Right forelimb (tissue), 1 donor: ENCODE measurements around the gene SLC25A13.
A peak's percentile ranks its signal among the peaks of the same experiment; 100 is the strongest.
"Not testable (repeated sequence)": the region's sequence is repeated elsewhere in the genome, so short reads cannot be mapped to it uniquely, and the experiment has no call there.

Experiments used
- DNase-seq: peaks from one replicate; pipeline ENCODE4 v3.0.0-alpha.2; 2018

Gene SLC25A13

GRCh38 chr7:96200740-96201139, 121.2 kb downstream of the SLC25A13 start:
- DNase-seq, result no peak

GRCh38 chr7:96199421-96199820, 122.5 kb downstream of the SLC25A13 start:
- no peak for DNase-seq

GRCh38 chr7:96198047-96198636, 123.8 kb downstream of the SLC25A13 start:
- DNase-seq, result no peak

- no peak for DNase-seq
These were observed 125.2 kb downstream of the SLC25A13 start for GRCh38 chr7:96196676-96197075.

- DNase-seq, result no peak
These were observed 132.6 kb downstream of the SLC25A13 start for GRCh38 chr7:96189129-96189820.

GRCh38 chr7:96188591-96188991, 133.3 kb downstream of the SLC25A13 start:
- no peak for DNase-seq

GRCh38 chr7:96188174-96188581, 133.7 kb downstream of the SLC25A13 start:
- DNase-seq, result peak; percentile 58

- no peak for DNase-seq
These were observed 134.2 kb downstream of the SLC25A13 start for GRCh38 chr7:96187735-96188134.

GRCh38 chr7:96184783-96185182, 137.1 kb downstream of the SLC25A13 start:
- no peak for DNase-seq

GRCh38 chr7:96183163-96183670, 138.7 kb downstream of the SLC25A13 start:
- no peak for DNase-seq

- no peak for DNase-seq
These were observed 139.3 kb downstream of the SLC25A13 start for GRCh38 chr7:96182424-96183158.

GRCh38 chr7:96181174-96181573, 140.7 kb downstream of the SLC25A13 start:
- no peak for DNase-seq

- no peak for DNase-seq
These were observed 142.1 kb downstream of the SLC25A13 start for GRCh38 chr7:96179837-96180236.

- DNase-seq, result no peak
These were observed 142.6 kb downstream of the SLC25A13 start for GRCh38 chr7:96179341-96179740.

- DNase-seq, result no peak
These were observed 143.3 kb downstream of the SLC25A13 start for GRCh38 chr7:96178581-96178980.

GRCh38 chr7:96177353-96177752, 144.5 kb downstream of the SLC25A13 start:
- no peak for DNase-seq

- DNase-seq, result no peak
These were observed 147.1 kb downstream of the SLC25A13 start for GRCh38 chr7:96174812-96175211.

- DNase-seq, result no peak
These were observed 148.1 kb downstream of the SLC25A13 start for GRCh38 chr7:96173781-96174180.

- no peak for DNase-seq
These were observed 152.5 kb downstream of the SLC25A13 start for GRCh38 chr7:96169439-96169838.

GRCh38 chr7:96167424-96167823, 154.5 kb downstream of the SLC25A13 start:
- no peak for DNase-seq

- no peak for DNase-seq
These were observed 160.0 kb downstream of the SLC25A13 start for GRCh38 chr7:96161897-96162296.

GRCh38 chr7:96157856-96158255, 164.0 kb downstream of the SLC25A13 start:
- DNase-seq, result no peak

GRCh38 chr7:96154506-96154905, 167.4 kb downstream of the SLC25A13 start:
- not testable (repeated sequence) for DNase-seq

- no peak for DNase-seq
These were observed 169.2 kb downstream of the SLC25A13 start for GRCh38 chr7:96152706-96153105.
